ENCODE results near the gene TEAD1. TPM values are rescaled to one million over a fixed set of nuclear protein-coding genes. Genes with fewer than 3 reads are reported as not detected.
"Not testable (repeated sequence)": the region's sequence is repeated elsewhere in the genome, so short reads cannot be mapped to it uniquely, and the experiment has no call there.

TEAD1 gene
- polyA plus RNA-seq, 1 donor from 2014 or later: 12.2 TPM

GRCh38 chr11:12876340-12876739 is 202.1 kb downstream of the TEAD1 start:
- Histone ChIP-seq H3F3A (ENCODE audit: insufficient read depth, low read length, poor library complexity, severe bottlenecking) (no peaks in the 10 kb centered on the region), H3K27me3 (ENCODE audit: insufficient read depth, low read depth, low read length) (no peaks in the 10 kb centered on the region), H3K4me2 (ENCODE audit: low read length) (no peak overlapping the region), H3K9me3 (ENCODE audit: low read length) (no peaks in the 10 kb centered on the region), H3K9ac (ENCODE audit: low read length) (no peak overlapping the region), H3K4me3 (ENCODE audit: low read length) (no peak overlapping the region), H3K36me3 (ENCODE audit: insufficient read depth, low read length) (no peaks in the 10 kb centered on the region), H3K27ac (ENCODE audit: low read length) (no peak overlapping the region), H4K20me1 (ENCODE audit: insufficient read depth) (no peaks in the 10 kb centered on the region), H3K9me2 (ENCODE audit: insufficient read depth, low read length) (no peaks in the 10 kb centered on the region), H3K79me2 (replicated peaks; ENCODE audit: insufficient read depth, low read length) (no peaks in the 10 kb centered on the region), H2AFZ (ENCODE audit: low read depth, low read length) (no peak overlapping the region)
- TF ChIP-seq EP300 (conservative IDR thresholded peaks at IDR 0.05; ENCODE audit: poor library complexity, severe bottlenecking) (no peak), POLR2AphosphoS5 (IDR thresholded peaks at IDR 0.05) (no peak), TAF1 (IDR thresholded peaks at IDR 0.05; ENCODE audit: low read depth) (no peak), REST (IDR thresholded peaks at IDR 0.05; ENCODE audit: borderline replicate concordance) (no peak), CTCF (IDR thresholded peaks at IDR 0.05; ENCODE audit: poor library complexity, severe bottlenecking) (no peak)

GRCh38 chr11:12876988-12877387 is 202.8 kb downstream of the TEAD1 start:
- no peak overlapping the region for H2AFZ ChIP-seq (ENCODE audit: low read depth, low read length)
- H3K36me3 ChIP-seq (ENCODE audit: insufficient read depth, low read length): no peaks in the 10 kb centered on the region
- H3F3A ChIP-seq (ENCODE audit: insufficient read depth, low read length, poor library complexity, severe bottlenecking): no peaks in the 10 kb centered on the region
- H3K9ac ChIP-seq (ENCODE audit: low read length): no peak overlapping the region
- no peaks in the 10 kb centered on the region for H3K9me2 ChIP-seq (ENCODE audit: insufficient read depth, low read length)
- no peak for TF ChIP-seq RAD21 (conservative IDR thresholded peaks at IDR 0.05)
- no peak for TF ChIP-seq MXI1 (conservative IDR thresholded peaks at IDR 0.05; ENCODE audit: poor library complexity, severe bottlenecking)
- no peak for TF ChIP-seq POLR2AphosphoS5 (IDR thresholded peaks at IDR 0.05)
- no peak for TF ChIP-seq SMC3 (conservative IDR thresholded peaks at IDR 0.05; ENCODE audit: poor library complexity)
- H4K20me1 ChIP-seq (ENCODE audit: insufficient read depth): no peaks in the 10 kb centered on the region
- no peak overlapping the region for H3K27ac ChIP-seq (ENCODE audit: low read length)
- no peak overlapping the region for H3K4me2 ChIP-seq (ENCODE audit: low read length)
- H3K79me2 ChIP-seq (replicated peaks; ENCODE audit: insufficient read depth, low read length): no peaks in the 10 kb centered on the region
- H3K9me3 ChIP-seq (ENCODE audit: low read length): no peaks in the 10 kb centered on the region
- H3K4me3 ChIP-seq (ENCODE audit: low read length): no peak overlapping the region
- H3K27me3 ChIP-seq (ENCODE audit: insufficient read depth, low read depth, low read length): no peaks in the 10 kb centered on the region

- H3K27me3 ChIP-seq (ENCODE audit: insufficient read depth, low read depth, low read length); H3K9ac ChIP-seq (ENCODE audit: low read length); H4K20me1 ChIP-seq (ENCODE audit: insufficient read depth); H3K9me2 ChIP-seq (ENCODE audit: insufficient read depth, low read length); H3K79me2 ChIP-seq (replicated peaks; ENCODE audit: insufficient read depth, low read length); H3K36me3 ChIP-seq (ENCODE audit: insufficient read depth, low read length); H3F3A ChIP-seq (ENCODE audit: insufficient read depth, low read length, poor library complexity, severe bottlenecking); H2AFZ ChIP-seq (ENCODE audit: low read depth, low read length); H3K4me3 ChIP-seq (ENCODE audit: low read length); H3K4me2 ChIP-seq (ENCODE audit: low read length); H3K27ac ChIP-seq (ENCODE audit: low read length); H3K9me3 ChIP-seq (ENCODE audit: low read length): not testable (repeated sequence)
These were observed 203.3 kb downstream of the TEAD1 start for GRCh38 chr11:12877508-12877907.

Data from neural cell (in vitro differentiated cells).